ENCODE measurements around the gene ITGA4. TPM values are rescaled to one million over a fixed set of nuclear protein-coding genes. Genes with fewer than 3 reads are reported as not detected.

The ITGA4 gene
- total and polyA plus RNA-seq, 2 donors (not counting 3 experiments of a cell fraction or from before 2014, with no cell fraction given): 1.5 to 2.8 TPM

DNA sequence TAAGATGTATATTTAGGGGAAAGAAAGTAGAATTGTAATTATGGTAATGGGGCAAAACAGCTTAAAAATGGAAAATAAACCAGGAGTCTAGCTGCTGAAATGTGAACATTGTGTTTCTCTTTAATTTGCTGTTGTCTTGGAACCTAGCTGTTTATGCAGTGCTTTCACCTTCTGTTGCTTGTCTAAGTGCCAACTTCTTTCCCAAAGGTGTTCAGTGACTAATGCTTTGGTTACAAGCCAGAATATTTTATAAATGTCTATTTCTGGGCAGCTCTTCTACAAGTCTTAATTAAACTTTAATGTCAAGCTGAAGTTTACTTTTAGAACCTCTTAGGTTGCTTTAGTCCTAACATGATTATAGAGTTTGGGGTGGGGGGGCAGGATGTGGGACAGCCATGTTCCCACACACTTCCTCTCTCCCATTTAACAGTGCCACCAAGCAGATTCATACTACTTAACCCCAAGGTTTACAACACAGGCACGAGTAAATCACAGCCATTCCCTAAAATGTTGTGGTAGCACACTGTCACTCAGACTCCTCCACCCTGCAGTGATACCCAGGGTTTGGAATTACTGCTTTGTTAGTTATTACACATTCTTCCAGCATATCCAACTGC, 60.6 kb downstream of the ITGA4 start:
- no peaks in the 10 kb centered on the region for H4K20me1 ChIP-seq (replicated peaks; ENCODE audit: control insufficient read depth, extremely low read depth, insufficient read depth, low read length)
- ChIA-PET POLR2A (no interaction called here), CTCF (no interaction called here)
- H3K4me3 ChIP-seq (replicated peaks in 1 of 3; ENCODE audit: insufficient read depth in 1 of 3, low read depth in 1 of 3, low read length in 3 of 3): no peak overlapping the region
- no peak overlapping the region for H3K9ac ChIP-seq (replicated peaks; ENCODE audit: extremely low read depth, insufficient read depth, low read length)
- H3K36me3 ChIP-seq (ENCODE audit: control insufficient read depth in 2 of 2, extremely low read depth in 1 of 2, insufficient read depth in 2 of 2, low read length in 2 of 2): no peaks in the 10 kb centered on the region
- H3K9me1 ChIP-seq (replicated peaks; ENCODE audit: control insufficient read depth, extremely low read depth, insufficient read depth, low read length): no peaks in the 10 kb centered on the region
- DNase-seq (ENCODE audit: low read depth, low spot score) (no peak), FAIRE-seq (no peak)
- BruUV-seq (replicated peaks): no TSS peak
- H2AFZ ChIP-seq (ENCODE audit: low read depth, low read length): no peak overlapping the region
- TF ChIP-seq, protein P1, sequence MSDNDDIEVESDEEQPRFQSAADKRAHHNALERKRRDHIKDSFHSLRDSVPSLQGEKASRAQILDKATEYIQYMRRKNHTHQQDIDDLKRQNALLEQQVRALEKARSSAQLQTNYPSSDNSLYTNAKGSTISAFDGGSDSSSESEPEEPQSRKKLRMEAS (IDR thresholded peaks at IDR 0.05; ENCODE audit: insufficient read depth, insufficient read length): no peak
- TF ChIP-seq MYC (IDR thresholded peaks at IDR 0.05; ENCODE audit: low read depth, low read length): no peak
- TF ChIP-seq POLR2AphosphoS5 (IDR thresholded peaks at IDR 0.05; ENCODE audit: insufficient read depth, low read depth, low read length): no peak
- TF ChIP-seq GATA2 (IDR thresholded peaks at IDR 0.05; ENCODE audit: insufficient read depth, insufficient read length, low read depth, low read length): no peak
- TF ChIP-seq, protein P2, sequence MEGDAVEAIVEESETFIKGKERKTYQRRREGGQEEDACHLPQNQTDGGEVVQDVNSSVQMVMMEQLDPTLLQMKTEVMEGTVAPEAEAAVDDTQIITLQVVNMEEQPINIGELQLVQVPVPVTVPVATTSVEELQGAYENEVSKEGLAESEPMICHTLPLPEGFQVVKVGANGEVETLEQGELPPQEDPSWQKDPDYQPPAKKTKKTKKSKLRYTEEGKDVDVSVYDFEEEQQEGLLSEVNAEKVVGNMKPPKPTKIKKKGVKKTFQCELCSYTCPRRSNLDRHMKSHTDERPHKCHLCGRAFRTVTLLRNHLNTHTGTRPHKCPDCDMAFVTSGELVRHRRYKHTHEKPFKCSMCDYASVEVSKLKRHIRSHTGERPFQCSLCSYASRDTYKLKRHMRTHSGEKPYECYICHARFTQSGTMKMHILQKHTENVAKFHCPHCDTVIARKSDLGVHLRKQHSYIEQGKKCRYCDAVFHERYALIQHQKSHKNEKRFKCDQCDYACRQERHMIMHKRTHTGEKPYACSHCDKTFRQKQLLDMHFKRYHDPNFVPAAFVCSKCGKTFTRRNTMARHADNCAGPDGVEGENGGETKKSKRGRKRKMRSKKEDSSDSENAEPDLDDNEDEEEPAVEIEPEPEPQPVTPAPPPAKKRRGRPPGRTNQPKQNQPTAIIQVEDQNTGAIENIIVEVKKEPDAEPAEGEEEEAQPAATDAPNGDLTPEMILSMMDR (IDR thresholded peaks at IDR 0.05; ENCODE audit: extremely low read depth in 1 of 2, insufficient read depth in 1 of 2, low read depth in 1 of 2, low read length in 2 of 2): no peak
- TF ChIP-seq JUN (IDR thresholded peaks at IDR 0.05; ENCODE audit: borderline replicate concordance, insufficient read depth, insufficient read length, low read depth): no peak
- TF ChIP-seq FOS (IDR thresholded peaks at IDR 0.05; ENCODE audit: borderline replicate concordance, insufficient read depth, low read length): no peak
- TF ChIP-seq EZH2 (IDR thresholded peaks at IDR 0.05; ENCODE audit: borderline replicate concordance, low read depth, low read length, severe bottlenecking): no peak
- TF ChIP-seq POLR2A (IDR thresholded peaks at IDR 0.05; ENCODE audit: low read depth, low read length): no peak
- no peaks in the 10 kb centered on the region for H3K79me2 ChIP-seq (ENCODE audit: control insufficient read depth, insufficient read depth, low read length)
- dilution Hi-C loops (cut with MboI; ENCODE audit: extremely low pct_ligation_motif_present, low sequenced_read_pairs) (no loop called here), intact Hi-C loops (cut with micrococcal nuclease) (no loop called here)
- no peak overlapping the region for H3K4me2 ChIP-seq (ENCODE audit: insufficient read depth, low read length)
- H3K27ac ChIP-seq (ENCODE audit: insufficient read depth, low read depth, low read length): no peak overlapping the region
- no peaks in the 10 kb centered on the region for H3K9me3 ChIP-seq (replicated peaks; ENCODE audit: control insufficient read depth, insufficient read depth, low read length)
- H3K4me1 ChIP-seq (ENCODE audit: control insufficient read depth, extremely low read depth, insufficient read depth, low read length): no peaks in the 10 kb centered on the region
- H3K27me3 ChIP-seq (ENCODE audit: control insufficient read depth in 2 of 2, insufficient read depth in 2 of 2, low read length in 2 of 2): peaks cover 0 to 2% of the 10 kb centered on the region in 2 experiments

Measured in endothelial cell of umbilical vein (primary cell).